H1 (cell line): ENCODE results near the gene ALLC. TPM values are rescaled to one million over a fixed set of nuclear protein-coding genes. Genes with fewer than 3 reads are reported as not detected.

Experiments used
- CTCF ChIA-PET: fragments of 300-600 bp; sonication (Branson Sonifier 250); formaldehyde crosslinking; loops from one replicate; lab custom pipeline; 2021; ENCODE audit not compliant: partially characterized antibody; lab: Charles Lee
- POLR2A ChIA-PET: fragments of 300-600 bp; sonication (Branson Sonifier 250); formaldehyde crosslinking; loops from one replicate; lab custom pipeline; 2021; ENCODE audit warnings: inconsistent platforms; ENCODE audit not compliant: partially characterized antibody; lab: Charles Lee
- DNase-seq, 2 experiments: peaks; one replicate each; pipeline versions ENCODE4 v3.0.0 to v3.0.0-alpha.2; 2010 to 2022; ENCODE audit warnings: low spot score in 2 of 2, low read depth in 1 of 2, mixed read lengths in 1 of 2
- FAIRE-seq: peaks from 2 replicates; lab custom pipeline; 2011; peaks lifted over from hg19 to GRCh38; lab: Jason Lieb, UNC
- H2AFZ ChIP-seq: 2 replicates; pipeline ENCODE4 v1.8.1; 2012; ENCODE audit warnings: low read length, inconsistent platforms
- H2AK5ac ChIP-seq: 2 replicates; pipeline ENCODE4 v1.6.1; 2013; ENCODE audit warnings: low read depth, low read length
- H2BK120ac ChIP-seq: replicated peaks from 2 replicates; pipeline ENCODE3; 2013; ENCODE audit warnings: low read depth, low read length, inconsistent platforms
- H2BK12ac ChIP-seq: 2 replicates; pipeline ENCODE4 v1.6.1; 2013; ENCODE audit warnings: low read depth, low read length
- H2BK15ac ChIP-seq: 2 replicates; pipeline ENCODE4 v1.6.1; 2013; ENCODE audit warnings: low read length
- H2BK20ac ChIP-seq: 2 replicates; pipeline ENCODE4 v1.6.1; 2013; ENCODE audit warnings: low read length
- H2BK5ac ChIP-seq: 2 replicates; pipeline ENCODE4 v1.6.1; 2013; ENCODE audit warnings: low read depth, low read length
- H3K14ac ChIP-seq: 2 replicates; pipeline ENCODE4 v1.6.1; 2013; ENCODE audit warnings: inconsistent platforms; ENCODE audit not compliant: insufficient read length
- H3K18ac ChIP-seq: 2 replicates; pipeline ENCODE4 v1.6.1; 2013; ENCODE audit warnings: low read length; ENCODE audit errors: extremely low read depth
- H3K23ac ChIP-seq: 2 replicates; pipeline ENCODE4 v1.6.1; 2013; ENCODE audit warnings: inconsistent platforms; ENCODE audit not compliant: insufficient read length
- H3K23me2 ChIP-seq: 2 replicates; pipeline ENCODE4 v1.6.1; 2013; ENCODE audit warnings: low read depth, low read length
- H3K27ac ChIP-seq: 2 replicates; pipeline ENCODE4 v1.6.1; 2011; ENCODE audit warnings: low read depth, low read length, inconsistent platforms
- H3K27me3 ChIP-seq, 4 experiments: replicated peaks in 1 of 4; 1 replicate in 1 of 4; 2 replicates in 3 of 4; pipeline versions ENCODE4 v1.6.1 to v1.8.1; 2011 to 2013; ENCODE audit warnings: low read length in 3 of 4, mild to moderate bottlenecking in 3 of 4, inconsistent platforms in 2 of 4, mixed read lengths in 2 of 4, moderate library complexity in 1 of 4; ENCODE audit not compliant: control insufficient read depth in 3 of 4, insufficient read depth in 3 of 4; ENCODE audit errors: extremely low read depth in 1 of 4
- H3K36me3 ChIP-seq, 4 experiments: 2 replicates each; pipeline versions ENCODE4 v1.6.1 to v1.8.1; 2011 to 2013; ENCODE audit warnings: mild to moderate bottlenecking in 4 of 4, low read length in 3 of 4, moderate library complexity in 2 of 4, control low read depth in 1 of 4, inconsistent platforms in 1 of 4; ENCODE audit not compliant: insufficient read depth in 4 of 4, control insufficient read depth in 2 of 4
- H3K4ac ChIP-seq: replicated peaks from 2 replicates; pipeline ENCODE3; 2013; ENCODE audit warnings: low read length, low read depth, mixed read lengths, inconsistent platforms; ENCODE audit not compliant: insufficient read length
- H3K4me1 ChIP-seq, 4 experiments: replicated peaks in 1 of 4; 1 replicate in 1 of 4; 2 replicates in 3 of 4; pipeline versions ENCODE4 v1.6.1 to v1.8.1; 2011 to 2013; ENCODE audit warnings: low read length in 3 of 4, inconsistent platforms in 2 of 4, mixed read lengths in 1 of 4; ENCODE audit not compliant: insufficient read depth in 4 of 4, control insufficient read depth in 3 of 4
- H3K4me2 ChIP-seq, 2 experiments: 2 replicates each; pipeline versions ENCODE4 v1.6.1 to v1.8.1; 2011 to 2013; ENCODE audit warnings: low read depth in 2 of 2, low read length in 2 of 2, control low read depth in 1 of 2, inconsistent platforms in 1 of 2, mild to moderate bottlenecking in 1 of 2; ENCODE audit not compliant: insufficient read depth in 1 of 2
- H3K4me3 ChIP-seq, 4 experiments: fragments of 200-600, 300-600 bp in 1 of 4; sonication (generic), shearing (Covaris generic), sonication (Bioruptor Twin) in 1 of 4; 2 replicates each; pipeline versions ENCODE4 v1.5.1 to v1.8.1; 2011 to 2016; ENCODE audit warnings: low read length in 4 of 4, low read depth in 3 of 4, control low read depth in 2 of 4, inconsistent platforms in 2 of 4, mild to moderate bottlenecking in 2 of 4, mixed read lengths in 1 of 4, moderate library complexity in 1 of 4; ENCODE audit not compliant: insufficient read depth in 2 of 4; ENCODE audit errors: extremely low read depth in 1 of 4
- H3K56ac ChIP-seq: replicated peaks from 2 replicates; pipeline ENCODE3; 2013; ENCODE audit warnings: low read depth, mild to moderate bottlenecking, mixed read lengths, low read length, inconsistent platforms; ENCODE audit not compliant: insufficient read length
- H3K79me1 ChIP-seq: 2 replicates; pipeline ENCODE4 v1.6.1; 2013; ENCODE audit warnings: low read depth, low read length, control low read depth
- H3K79me2 ChIP-seq, 2 experiments: 2 replicates each; pipeline versions ENCODE4 v1.6.1 to v1.8.1; 2012 to 2013; ENCODE audit warnings: low read length in 2 of 2, mild to moderate bottlenecking in 2 of 2, inconsistent platforms in 1 of 2; ENCODE audit not compliant: insufficient read depth in 2 of 2, control insufficient read depth in 1 of 2
- H3K9ac ChIP-seq, 4 experiments: replicated peaks in 1 of 4; 1 replicate in 1 of 4; 2 replicates in 3 of 4; pipeline versions ENCODE4 v1.6.1 to v1.8.1; 2011 to 2013; ENCODE audit warnings: low read depth in 3 of 4, low read length in 3 of 4, control low read depth in 2 of 4, mild to moderate bottlenecking in 2 of 4, moderate library complexity in 2 of 4, inconsistent platforms in 1 of 4; ENCODE audit errors: extremely low read depth in 1 of 4
- H3K9me3 ChIP-seq, 2 experiments: 2 replicates each; pipeline versions ENCODE4 v1.6.1 to v1.8.1; 2012 to 2013; ENCODE audit warnings: mild to moderate bottlenecking in 2 of 2, moderate library complexity in 2 of 2, control low read depth in 1 of 2, inconsistent platforms in 1 of 2, low read depth in 1 of 2, low read length in 1 of 2, mixed read lengths in 1 of 2; ENCODE audit not compliant: insufficient read depth in 2 of 2
- H4K20me1 ChIP-seq, 2 experiments: replicated peaks in 1 of 2; 2 replicates each; pipeline versions ENCODE3 to v1.8.1; 2011 to 2013; ENCODE audit warnings: inconsistent platforms in 2 of 2, low read length in 2 of 2, mild to moderate bottlenecking in 1 of 2; ENCODE audit not compliant: insufficient read depth in 2 of 2, control insufficient read depth in 1 of 2
- H4K5ac ChIP-seq: 2 replicates; pipeline ENCODE4 v1.6.1; 2013; ENCODE audit warnings: low read length, low read depth, mixed read lengths, inconsistent platforms; ENCODE audit not compliant: insufficient read length
- H4K8ac ChIP-seq: 2 replicates; pipeline ENCODE4 v1.8.0; 2013; ENCODE audit warnings: mild to moderate bottlenecking, moderate library complexity, low read length, inconsistent platforms; ENCODE audit not compliant: insufficient read depth; ENCODE audit errors: extremely low read depth
- H4K91ac ChIP-seq: replicated peaks from 2 replicates; pipeline ENCODE3; 2013; ENCODE audit warnings: low read length, mixed read lengths, inconsistent platforms; ENCODE audit not compliant: insufficient read length
- BACH1 ChIP-seq: IDR thresholded peaks from 2 replicates; pipeline ENCODE4 v1.6.1; 2012; ENCODE audit warnings: low read length, improper control_type of control experiment
- CBX5 ChIP-seq: fragments of 300-800, 300-1000 bp; sonication (generic); IDR thresholded peaks from 2 replicates; pipeline ENCODE4 v1.7.1; 2016; ENCODE audit warnings: antibody characterized with exemption, low read length, low read depth
- CBX8 ChIP-seq: fragments of 300-800, 300-1000 bp; sonication (generic); IDR thresholded peaks from 2 replicates; pipeline ENCODE4 v1.7.1; 2016; ENCODE audit warnings: low read depth, low read length, borderline replicate concordance
- EGR1 ChIP-seq: IDR thresholded peaks from 2 replicates; pipeline ENCODE4 v1.6.1; 2011; ENCODE audit warnings: low read depth, low read length, borderline replicate concordance
- JUND ChIP-seq: IDR thresholded peaks from 2 replicates; pipeline ENCODE4 v1.6.1; 2011; ENCODE audit warnings: mild to moderate bottlenecking, improper control_type of control experiment, low read length
- MAFK ChIP-seq: IDR thresholded peaks from 2 replicates; pipeline ENCODE4 v1.6.1; 2012; ENCODE audit warnings: low read depth, mild to moderate bottlenecking, improper control_type of control experiment, low read length
- POLR2AphosphoS5 ChIP-seq: IDR thresholded peaks from 2 replicates; pipeline ENCODE4 v1.6.1; 2011; ENCODE audit warnings: low read depth, low read length
- RFX5 ChIP-seq: IDR thresholded peaks from 2 replicates; pipeline ENCODE4 v1.6.1; 2011; ENCODE audit warnings: low read depth, low read length, improper control_type of control experiment, borderline replicate concordance
- SIN3A ChIP-seq, 2 experiments: IDR thresholded peaks in 1 of 2; conservative IDR thresholded peaks in 1 of 2; 2 replicates each; pipeline ENCODE4 v1.6.1; 2011 to 2012; ENCODE audit warnings: low read length in 2 of 2, improper control_type of control experiment in 1 of 2, low read depth in 1 of 2, mild to moderate bottlenecking in 1 of 2
- WGBS, 2 experiments: shearing (Covaris generic) in 1 of 2; methylation state at CpG; one replicate each; pipeline versions ENCODE4 v1.1.6 to v1.1.7; 2013 to 2015; ENCODE audit warnings: low lambda C conversion rate in 2 of 2, mixed read lengths in 2 of 2, inconsistent platforms in 1 of 2, low coverage in 1 of 2, missing lambda C conversion rate in 1 of 2; ENCODE audit not compliant: insufficient replicate concordance in 2 of 2, insufficient coverage in 1 of 2, insufficient read length in 1 of 2; ENCODE audit errors: extremely low coverage in 1 of 2, missing lambda C conversion rate in 1 of 2; 5-methylcytosine and 5-hydroxymethylcytosine counted together
- polyA plus RNA-seq, 7 experiments: library from polyadenylated mRNA; depleted of rRNA in 3 of 7; stranded (reverse) in 5 of 7; unstranded in 2 of 7; fragments of >200 nt in 5 of 7; fragments of 200-250 nt in 2 of 7; gene quantifications; 1 replicate in 5 of 7; 2 replicates in 1 of 7; 4 replicates in 1 of 7; pipeline versions ENCODE4 v1.2.1 to v1.2.3, GENCODE V29; 2011 to 2013; ENCODE audit warnings: missing spikeins in 2 of 7, mixed read lengths in 2 of 7
- total RNA-seq: library from RNA; stranded (reverse); fragmentation: NEBNext Ultra II Directional; extraction: Animal tissue kit (Norgen Biotek cat#: 25700); gene quantifications from 2 replicates; pipeline ENCODE4 v1.2.1, GENCODE V29; 2021

Gene ALLC
- total and polyA plus RNA-seq, 2 of the 8 experiments (the other 6 are each of a cell fraction or from before 2014, with no cell fraction given) = not detected

DNA sequence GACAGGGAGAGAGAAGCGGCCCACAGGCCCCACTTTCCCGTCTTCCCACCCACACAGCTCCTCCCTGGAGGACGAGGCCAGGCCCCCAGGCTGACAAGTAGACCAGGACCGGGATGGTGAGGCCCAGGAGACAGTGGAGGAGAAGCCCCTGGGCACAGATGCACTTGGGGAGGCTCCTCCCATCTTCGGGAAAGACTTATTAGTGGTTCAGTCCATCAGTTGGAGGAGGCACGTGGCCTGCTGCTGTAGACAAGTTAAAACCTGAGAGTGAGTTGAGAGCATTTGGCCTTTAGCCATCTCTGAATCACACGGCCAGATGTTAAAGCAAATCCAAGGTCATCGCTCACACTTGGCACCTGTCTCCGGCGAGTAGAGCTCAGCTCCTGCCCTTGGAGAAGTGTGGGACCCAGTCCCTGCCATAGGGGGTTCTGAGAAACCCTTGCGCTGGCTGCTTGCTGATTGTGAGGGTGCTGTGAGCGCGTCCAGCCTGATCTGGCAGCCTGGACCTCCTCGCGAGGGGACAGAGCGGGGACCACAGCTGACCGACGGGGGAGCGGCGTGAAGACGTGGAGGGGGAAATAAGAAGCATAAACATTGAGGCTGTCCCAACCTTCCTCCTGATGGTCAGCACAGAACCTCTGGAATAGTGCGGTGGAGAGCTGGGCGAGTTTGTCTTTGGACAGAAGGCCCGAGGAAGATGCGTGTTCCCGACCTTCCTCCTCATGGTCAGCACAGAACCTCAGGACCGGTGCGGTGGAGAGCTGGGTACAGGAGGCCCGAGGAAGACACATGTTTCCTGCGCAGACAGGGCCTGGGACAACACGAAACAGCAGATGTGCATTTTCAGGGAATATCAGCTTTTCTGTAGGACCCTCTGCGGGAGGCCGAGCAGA is 24.7 kb upstream of the ALLC start:
- no peak for TF ChIP-seq RFX5
- TF ChIP-seq JUND = no peak
- no peak for TF ChIP-seq EGR1
- TF ChIP-seq SIN3A (conservative IDR thresholded peaks at IDR 0.05 in 1 of 2, IDR thresholded peaks at IDR 0.05 in 1 of 2; ENCODE audit: low read depth in 1 of 2, low read length in 2 of 2) = no peak
- TF ChIP-seq POLR2AphosphoS5 = no peak
- no peak for TF ChIP-seq CBX5
- no peak for TF ChIP-seq MAFK
- no peak for TF ChIP-seq CBX8
- no peak for TF ChIP-seq BACH1
- no peak overlapping the region for H3K56ac ChIP-seq
- H2BK5ac ChIP-seq = no peak overlapping the region
- no peak overlapping the region for H3K4ac ChIP-seq
- no peaks in the 10 kb centered on the region for H3K79me1 ChIP-seq
- FAIRE-seq (no peak), DNase-seq (peak in 1 of 2 experiments; percentile 35)
- no peak overlapping the region; the same call in 1 of the 2 replicates for H4K8ac ChIP-seq
- H3K79me2 ChIP-seq = no peaks in the 10 kb centered on the region
- H2BK20ac ChIP-seq = no peak overlapping the region
- H2AFZ ChIP-seq = no peak overlapping the region
- no peak overlapping the region; the same call in 1 of the 2 replicates for H3K18ac ChIP-seq
- H3K14ac ChIP-seq = no peak overlapping the region
- no peak overlapping the region for H2AK5ac ChIP-seq
- no peaks in the 10 kb centered on the region for H3K36me3 ChIP-seq
- no peak overlapping the region for H4K91ac ChIP-seq
- no peak overlapping the region for H2BK120ac ChIP-seq
- H3K27me3 ChIP-seq = no peaks in the 10 kb centered on the region; a peak in 1 of 7 replicates
- no peak overlapping the region for H3K4me2 ChIP-seq
- no peaks in the 10 kb centered on the region for H4K20me1 ChIP-seq
- no peak overlapping the region for H3K27ac ChIP-seq
- H3K9ac ChIP-seq = no peak overlapping the region
- no peaks in the 10 kb centered on the region for H3K23me2 ChIP-seq
- POLR2A ChIA-PET = interaction anchor here (1.2 to 2.7 kb wide), 3 partner anchors 10 to 55 kb away, joined by 3 to 8 read pairs (median 5); no protein-coding TSS in a partner anchor
- no peak overlapping the region for H3K23ac ChIP-seq
- WGBS, 2 experiments = 90% methylated on average over 31 of the region's 33 CpGs; no CpG with 5 or more reads in 1 of the 2 experiments
- CTCF ChIA-PET = interaction anchor here (0.9 to 3.4 kb wide), 5 partner anchors 9 to 19 kb away, joined by 3 to 12 read pairs (median 10); no protein-coding TSS in a partner anchor
- H3K4me3 ChIP-seq = no peak overlapping the region
- H2BK12ac ChIP-seq = no peak overlapping the region
- no peaks in the 10 kb centered on the region; a peak in 1 of 7 replicates for H3K4me1 ChIP-seq
- H2BK15ac ChIP-seq = no peak overlapping the region
- no peaks in the 10 kb centered on the region for H3K9me3 ChIP-seq
- H4K5ac ChIP-seq = no peak overlapping the region
